ENCODE results near the gene RAD51D.

The RAD51D gene

GRCh38 chr17:35138218-35138617 is 18.6 kb upstream of the RAD51D start:
- no peak for TF ChIP-seq CTCF (conservative IDR thresholded peaks at IDR 0.05)
- no peak for TF ChIP-seq ZFX (IDR thresholded peaks at IDR 0.05)
- H3K27ac ChIP-seq = no peak overlapping the region

DNA sequence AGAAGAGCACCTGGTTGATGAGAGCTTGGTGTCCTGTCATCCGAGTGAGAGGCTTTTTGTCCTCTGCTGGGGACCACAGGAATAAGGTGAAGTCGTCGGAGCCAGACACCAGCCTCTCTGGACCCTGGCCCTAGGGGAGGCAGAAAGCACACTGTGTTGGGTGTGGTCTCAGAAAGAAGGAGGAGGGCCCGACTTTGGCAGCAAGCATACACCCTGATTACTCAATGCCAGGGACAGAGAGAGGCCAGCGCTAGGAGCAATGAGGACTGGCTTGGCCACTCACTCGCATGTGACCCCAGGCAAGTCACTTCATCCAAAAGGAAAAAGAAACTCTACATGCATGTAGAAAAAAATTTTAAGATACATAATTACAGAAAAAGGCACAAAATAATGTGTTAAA is 15.7 kb upstream of the RAD51D start:
- TF ChIP-seq CTCF (conservative IDR thresholded peaks at IDR 0.05) = no peak
- no peak for TF ChIP-seq ZFX (IDR thresholded peaks at IDR 0.05)
- no peak overlapping the region for H3K27ac ChIP-seq

- no peak overlapping the region for H3K27ac ChIP-seq
- TF ChIP-seq ZFX (IDR thresholded peaks at IDR 0.05) = no peak
- no peak for TF ChIP-seq CTCF (conservative IDR thresholded peaks at IDR 0.05)
These were observed 13.3 kb upstream of the RAD51D start for GRCh38 chr17:35132816-35133550.

- TF ChIP-seq CTCF (conservative IDR thresholded peaks at IDR 0.05) (no peak), ZFX (IDR thresholded peaks at IDR 0.05) (no peak)
- no peak overlapping the region for H3K27ac ChIP-seq
These were observed 12.4 kb upstream of the RAD51D start for GRCh38 chr17:35132099-35132498.

DNA sequence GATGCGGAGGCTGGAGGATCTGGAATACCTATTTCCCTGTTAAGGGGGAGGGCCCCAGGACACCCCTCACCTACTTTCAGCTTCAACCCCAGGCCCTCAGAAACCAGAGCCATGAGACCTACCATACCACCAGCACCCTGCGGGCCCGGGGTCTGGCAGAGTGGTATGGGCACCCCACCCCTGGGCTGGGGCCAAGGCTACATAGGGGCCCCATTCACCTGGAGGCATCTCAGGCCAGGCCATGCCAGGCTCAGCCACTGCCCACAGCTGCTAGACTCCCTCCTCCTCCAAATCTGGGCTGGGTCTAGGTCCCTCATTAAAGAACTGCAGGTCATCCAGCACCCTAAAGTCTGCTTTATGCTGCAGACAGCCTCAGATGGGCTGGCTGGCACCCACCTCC is 10.7 kb upstream of the RAD51D start:
- no peak overlapping the region for H3K27ac ChIP-seq
- TF ChIP-seq CTCF (conservative IDR thresholded peaks at IDR 0.05) = no peak
- no peak for TF ChIP-seq ZFX (IDR thresholded peaks at IDR 0.05)

- TF ChIP-seq ZFX (IDR thresholded peaks at IDR 0.05) = no peak
- no peak for TF ChIP-seq CTCF (conservative IDR thresholded peaks at IDR 0.05)
- H3K27ac ChIP-seq = no peak overlapping the region
These were observed 10.3 kb upstream of the RAD51D start for GRCh38 chr17:35129973-35130351.

DNA sequence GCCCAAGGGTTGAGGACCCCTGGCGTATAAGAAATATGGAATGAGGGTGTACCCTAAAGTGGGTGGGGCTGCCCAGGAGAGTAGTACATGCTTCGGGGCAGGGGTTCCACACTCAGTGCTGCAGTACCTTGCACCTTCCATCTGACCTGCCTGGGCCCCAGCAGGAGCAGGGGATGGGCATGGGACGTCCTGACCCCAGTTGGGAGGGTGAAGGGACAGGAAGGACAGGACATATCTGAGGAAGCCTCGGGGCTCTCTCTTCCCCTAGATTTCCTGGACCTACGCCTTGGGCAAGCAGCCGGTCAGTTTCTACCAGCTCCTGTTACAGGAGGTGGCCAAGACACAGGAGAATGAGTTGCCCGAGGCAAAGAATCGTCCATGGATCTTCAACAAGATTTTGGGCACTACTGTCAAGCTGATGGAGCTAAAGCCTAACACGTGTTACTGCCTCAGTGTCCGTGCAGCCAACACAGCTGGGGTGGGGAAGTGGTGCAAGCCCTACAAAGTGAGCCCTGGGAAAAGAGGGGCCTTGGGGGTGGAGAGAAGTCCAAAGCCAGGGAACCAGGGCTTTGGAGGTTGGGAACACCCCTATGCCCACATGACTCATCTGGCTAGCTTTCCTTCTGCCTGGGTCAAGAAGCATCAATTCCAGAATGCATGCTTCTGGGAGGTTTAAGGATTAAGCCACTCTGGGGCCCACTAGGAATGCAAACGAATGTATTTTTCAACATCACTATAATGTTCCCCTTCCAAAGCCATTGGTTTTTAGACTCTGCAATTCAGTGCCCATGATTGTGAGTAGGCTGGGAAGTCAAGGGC is 9.7 kb upstream of the RAD51D start:
- H3K27ac ChIP-seq = no peak overlapping the region
- TF ChIP-seq ZFX (IDR thresholded peaks at IDR 0.05) (no peak), CTCF (conservative IDR thresholded peaks at IDR 0.05) (no peak)
